Measurements from ENCODE around the gene PLCG1.

- TF ChIP-seq MAFF (IDR thresholded peaks at IDR 0.05; ENCODE audit: low read length), result 0 out of 2 replicates have a peak, but pooled peaks have one; percentile 5
- TF ChIP-seq JUNB (CRISPR knock-in tag; conservative IDR thresholded peaks at IDR 0.05), result no peak
- TF ChIP-seq, protein P1, sequence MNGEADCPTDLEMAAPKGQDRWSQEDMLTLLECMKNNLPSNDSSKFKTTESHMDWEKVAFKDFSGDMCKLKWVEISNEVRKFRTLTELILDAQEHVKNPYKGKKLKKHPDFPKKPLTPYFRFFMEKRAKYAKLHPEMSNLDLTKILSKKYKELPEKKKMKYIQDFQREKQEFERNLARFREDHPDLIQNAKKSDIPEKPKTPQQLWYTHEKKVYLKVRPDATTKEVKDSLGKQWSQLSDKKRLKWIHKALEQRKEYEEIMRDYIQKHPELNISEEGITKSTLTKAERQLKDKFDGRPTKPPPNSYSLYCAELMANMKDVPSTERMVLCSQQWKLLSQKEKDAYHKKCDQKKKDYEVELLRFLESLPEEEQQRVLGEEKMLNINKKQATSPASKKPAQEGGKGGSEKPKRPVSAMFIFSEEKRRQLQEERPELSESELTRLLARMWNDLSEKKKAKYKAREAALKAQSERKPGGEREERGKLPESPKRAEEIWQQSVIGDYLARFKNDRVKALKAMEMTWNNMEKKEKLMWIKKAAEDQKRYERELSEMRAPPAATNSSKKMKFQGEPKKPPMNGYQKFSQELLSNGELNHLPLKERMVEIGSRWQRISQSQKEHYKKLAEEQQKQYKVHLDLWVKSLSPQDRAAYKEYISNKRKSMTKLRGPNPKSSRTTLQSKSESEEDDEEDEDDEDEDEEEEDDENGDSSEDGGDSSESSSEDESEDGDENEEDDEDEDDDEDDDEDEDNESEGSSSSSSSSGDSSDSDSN (IDR thresholded peaks at IDR 0.05; ENCODE audit: borderline replicate concordance in 1 of 2, low read depth in 2 of 2, low read length in 2 of 2), result no peak
- no peak for TF ChIP-seq ZNF644 (tag; IDR thresholded peaks at IDR 0.05; ENCODE audit: low read depth)
- no peak for TF ChIP-seq FOXA1 (IDR thresholded peaks at IDR 0.05; ENCODE audit: borderline replicate concordance)
- TF ChIP-seq FOXA3 (CRISPR knock-in tag; conservative IDR thresholded peaks at IDR 0.05 in 1 of 2, IDR thresholded peaks at IDR 0.05 in 1 of 2), result no peak
- TF ChIP-seq, protein P2, sequence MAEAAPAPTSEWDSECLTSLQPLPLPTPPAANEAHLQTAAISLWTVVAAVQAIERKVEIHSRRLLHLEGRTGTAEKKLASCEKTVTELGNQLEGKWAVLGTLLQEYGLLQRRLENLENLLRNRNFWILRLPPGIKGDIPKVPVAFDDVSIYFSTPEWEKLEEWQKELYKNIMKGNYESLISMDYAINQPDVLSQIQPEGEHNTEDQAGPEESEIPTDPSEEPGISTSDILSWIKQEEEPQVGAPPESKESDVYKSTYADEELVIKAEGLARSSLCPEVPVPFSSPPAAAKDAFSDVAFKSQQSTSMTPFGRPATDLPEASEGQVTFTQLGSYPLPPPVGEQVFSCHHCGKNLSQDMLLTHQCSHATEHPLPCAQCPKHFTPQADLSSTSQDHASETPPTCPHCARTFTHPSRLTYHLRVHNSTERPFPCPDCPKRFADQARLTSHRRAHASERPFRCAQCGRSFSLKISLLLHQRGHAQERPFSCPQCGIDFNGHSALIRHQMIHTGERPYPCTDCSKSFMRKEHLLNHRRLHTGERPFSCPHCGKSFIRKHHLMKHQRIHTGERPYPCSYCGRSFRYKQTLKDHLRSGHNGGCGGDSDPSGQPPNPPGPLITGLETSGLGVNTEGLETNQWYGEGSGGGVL (CRISPR knock-in tag; IDR thresholded peaks at IDR 0.05), result no peak
- TF ChIP-seq SRF (CRISPR knock-in tag; IDR thresholded peaks at IDR 0.05), result no peak
- TF ChIP-seq EP300 (IDR thresholded peaks at IDR 0.05; ENCODE audit: low read length), result no peak
- TF ChIP-seq FOXO4 (CRISPR knock-in tag; IDR thresholded peaks at IDR 0.05), result no peak
- no peak for TF ChIP-seq ZNF217 (CRISPR knock-in tag; IDR thresholded peaks at IDR 0.05)
Observed at GRCh38 chr20:41159547-41159946, 22.2 kb downstream of the PLCG1 start.
